Activated T-cell treated with anti-CD3 and anti-CD28 coated beads for 48 hours (primary cell): ENCODE results near the gene PALD1.
A peak's percentile ranks its signal among the peaks of the same experiment; 100 is the strongest.

Experiments
- DNase-seq: peaks from one replicate; pipeline ENCODE4 v3.0.0-alpha.2; 2020; ENCODE audit warnings: low read depth

PALD1 gene

DNA sequence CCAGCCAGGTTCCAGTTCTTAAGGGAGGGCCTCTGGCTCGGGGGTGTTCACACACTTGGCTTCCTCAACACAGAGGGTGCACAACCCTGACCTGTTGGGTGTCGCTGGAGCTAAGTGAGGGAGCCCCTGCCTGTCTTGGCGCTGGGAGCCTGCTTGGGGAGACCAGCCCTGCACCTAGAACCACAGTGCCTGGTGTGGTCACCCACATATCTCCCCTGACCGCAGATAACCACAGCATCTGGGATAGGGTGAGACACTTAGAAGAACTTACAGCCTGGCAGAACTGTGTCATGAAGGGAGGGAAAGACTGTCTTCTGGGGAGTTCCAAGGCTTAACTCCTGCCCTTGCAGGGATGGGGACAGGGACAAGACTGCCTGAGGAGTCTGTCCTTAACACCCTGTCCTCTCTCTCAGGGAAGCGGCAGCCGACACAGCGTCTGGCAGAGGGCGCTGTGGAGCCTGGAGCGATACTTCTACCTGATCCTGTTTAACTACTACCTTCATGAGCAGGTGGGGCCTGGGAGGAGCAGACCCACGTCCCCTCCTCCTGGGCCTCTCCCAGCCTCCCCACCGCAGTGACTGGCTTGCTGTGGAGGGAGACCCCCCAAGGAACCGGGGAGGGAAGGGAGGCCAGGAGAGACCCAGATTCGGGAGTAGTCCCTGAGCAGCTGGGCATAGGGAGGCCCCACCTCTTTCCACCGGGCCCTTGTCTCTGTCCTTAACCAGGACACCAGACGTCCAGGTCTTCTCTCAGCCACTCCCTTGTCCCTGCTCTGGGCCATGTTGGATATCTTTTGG lies 59.0 kb downstream of the PALD1 start:
- peak; percentile 17 for DNase-seq

DNA sequence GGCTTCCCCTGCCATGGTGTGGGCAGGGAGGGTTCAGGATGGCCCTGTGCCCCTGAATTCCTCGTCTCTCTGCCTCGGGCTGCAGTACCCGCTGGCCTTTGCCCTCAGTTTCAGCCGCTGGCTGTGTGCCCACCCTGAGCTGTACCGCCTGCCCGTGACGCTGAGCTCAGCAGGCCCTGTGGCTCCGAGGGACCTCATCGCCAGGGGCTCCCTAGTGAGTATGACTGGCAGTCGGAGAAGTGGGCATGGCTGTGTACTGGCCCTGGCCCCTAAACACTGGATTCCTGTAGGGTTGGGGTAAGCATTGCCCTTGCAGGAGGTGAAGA lies 59.6 kb downstream of the PALD1 start:
- DNase-seq = no peak

DNA sequence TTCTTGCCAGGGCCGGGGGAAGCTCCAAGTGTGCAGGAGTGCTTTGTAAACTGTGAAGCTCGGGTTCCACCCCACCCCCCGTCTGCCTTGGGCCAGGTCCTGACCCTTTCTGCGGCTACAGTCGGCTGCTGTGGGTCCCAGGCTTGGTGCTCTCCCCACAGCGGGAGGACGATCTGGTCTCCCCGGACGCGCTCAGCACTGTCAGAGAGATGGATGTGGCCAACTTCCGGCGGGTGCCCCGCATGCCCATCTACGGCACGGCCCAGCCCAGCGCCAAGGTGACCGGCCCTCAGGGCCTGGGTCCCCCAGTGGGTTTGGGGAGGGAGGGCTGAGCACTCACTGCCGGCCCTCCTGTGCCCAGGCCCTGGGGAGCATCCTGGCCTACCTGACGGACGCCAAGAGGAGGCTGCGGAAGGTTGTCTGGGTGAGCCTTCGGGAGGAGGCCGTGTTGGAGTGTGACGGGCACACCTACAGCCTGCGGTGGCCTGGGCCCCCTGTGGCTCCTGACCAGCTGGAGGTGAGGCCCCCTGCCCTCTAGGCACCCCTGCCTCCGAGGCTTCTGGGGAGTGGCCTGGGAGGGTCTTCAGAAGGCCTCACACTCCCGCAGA lies 60.3 kb downstream of the PALD1 start:
- DNase-seq = no peak

DNA sequence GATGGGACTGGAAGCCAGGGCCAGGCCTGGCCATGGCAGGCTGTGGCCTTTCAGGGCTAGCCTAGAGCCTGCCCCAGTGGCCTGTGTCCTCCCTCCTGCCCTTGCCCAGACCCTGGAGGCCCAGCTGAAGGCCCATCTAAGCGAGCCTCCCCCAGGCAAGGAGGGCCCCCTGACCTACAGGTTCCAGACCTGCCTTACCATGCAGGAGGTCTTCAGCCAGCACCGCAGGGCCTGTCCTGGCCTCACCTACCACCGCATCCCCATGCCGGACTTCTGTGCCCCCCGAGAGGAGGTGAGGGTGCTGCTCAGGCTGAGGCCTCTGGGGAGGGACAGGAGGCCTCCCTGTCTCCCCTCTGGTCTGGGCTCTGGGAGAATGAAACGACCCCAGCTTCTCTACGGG lies 60.9 kb downstream of the PALD1 start:
- DNase-seq = no peak

DNA sequence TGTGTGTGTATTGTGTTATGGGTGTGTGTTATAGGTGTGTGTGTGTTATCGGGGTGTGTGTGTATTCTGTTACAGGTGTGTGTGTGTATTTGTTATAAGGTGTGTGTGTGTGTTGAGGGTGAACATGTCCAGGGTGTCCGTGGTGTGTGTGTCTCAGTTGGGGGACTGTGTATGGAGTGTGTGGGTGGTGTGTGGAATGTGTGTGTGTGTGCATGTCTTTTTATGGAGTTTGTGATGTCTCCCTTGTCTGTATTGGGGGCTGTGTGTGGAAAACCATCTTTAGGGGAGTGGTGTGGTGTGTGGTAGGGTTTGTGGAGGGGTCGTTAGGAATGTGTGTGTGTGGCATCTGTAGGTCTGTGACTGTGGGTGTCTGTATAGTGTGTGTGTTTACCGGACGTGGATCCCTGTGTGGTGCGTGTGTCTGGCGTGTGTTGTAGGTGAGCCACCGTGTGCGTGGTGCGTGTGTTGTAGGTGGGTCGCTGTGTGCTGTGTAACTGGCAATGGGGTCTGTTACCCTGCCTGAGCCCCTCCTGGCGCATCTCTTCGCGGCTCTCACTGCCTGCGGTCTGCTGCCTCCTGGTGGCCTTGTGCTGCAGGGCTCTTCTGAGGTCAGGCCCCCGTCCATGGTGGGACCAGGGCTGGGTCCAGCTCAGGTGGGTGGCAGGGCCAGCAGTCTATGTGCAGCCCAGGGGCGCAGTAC lies 61.7 kb downstream of the PALD1 start:
- peak; percentile 25 for DNase-seq

DNA sequence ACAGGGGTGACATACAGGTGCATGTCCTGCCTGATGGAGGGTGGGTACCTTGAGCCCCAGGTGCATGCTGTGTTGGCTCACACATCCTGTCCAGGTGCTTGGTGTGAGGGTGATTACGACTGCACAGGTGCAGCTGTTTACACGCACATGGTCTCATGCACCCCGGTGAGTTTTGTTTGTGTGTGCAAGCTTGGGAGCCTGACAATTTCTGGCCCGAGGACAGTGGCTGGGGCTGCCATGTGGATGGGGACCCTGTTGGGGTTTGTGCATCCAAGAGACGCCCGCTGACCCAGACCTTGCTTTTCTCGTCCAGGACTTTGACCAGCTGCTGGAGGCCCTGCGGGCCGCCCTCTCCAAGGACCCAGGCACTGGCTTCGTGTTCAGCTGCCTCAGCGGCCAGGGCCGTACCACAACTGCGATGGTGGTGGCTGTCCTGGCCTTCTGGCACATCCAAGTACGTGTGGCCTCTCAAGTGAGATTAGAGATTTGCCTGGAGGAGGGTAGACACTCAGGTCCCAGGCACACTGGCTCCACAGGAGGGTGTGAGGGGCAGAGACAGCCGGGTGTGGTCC lies 62.3 kb downstream of the PALD1 start:
- DNase-seq = no peak

DNA sequence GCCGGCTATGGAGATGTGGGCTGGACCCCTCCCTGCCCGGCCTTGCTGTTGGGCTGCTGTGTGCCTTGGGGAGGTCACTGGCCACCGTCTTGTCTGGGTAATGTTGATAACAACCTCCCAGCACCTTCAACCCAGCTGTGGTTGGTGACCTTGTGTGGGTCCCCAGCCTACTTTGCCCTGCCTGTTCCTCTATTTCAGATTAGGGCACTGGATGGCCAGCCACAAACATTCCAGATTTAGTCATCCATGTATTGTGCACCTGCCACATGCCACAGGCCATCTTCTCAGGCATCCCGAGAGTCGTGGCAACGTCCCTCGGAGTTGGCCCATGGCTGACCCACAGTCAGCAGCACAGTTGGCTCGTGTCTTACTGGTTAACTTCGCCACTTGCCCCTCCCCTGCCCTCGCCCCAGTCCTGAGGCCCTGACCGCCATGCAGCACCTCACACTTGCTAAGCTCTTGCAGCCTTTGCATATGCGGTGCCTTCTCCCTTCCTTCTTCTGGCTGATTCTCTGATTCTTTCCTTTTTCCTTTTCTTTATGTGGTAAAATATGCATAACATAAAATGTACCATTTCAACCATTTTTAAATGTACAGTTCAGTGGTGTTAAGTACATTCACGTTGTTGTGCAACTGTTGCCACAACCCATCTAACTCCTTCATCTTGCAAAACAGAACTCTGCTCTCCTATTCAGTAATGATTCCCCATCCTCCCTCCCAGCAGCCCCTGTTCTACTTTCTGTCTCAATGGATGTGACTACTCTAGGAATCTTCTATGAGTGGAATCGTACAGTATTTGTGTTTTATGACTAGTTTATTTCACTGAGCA lies 63.4 kb downstream of the PALD1 start:
- no peak for DNase-seq

DNA sequence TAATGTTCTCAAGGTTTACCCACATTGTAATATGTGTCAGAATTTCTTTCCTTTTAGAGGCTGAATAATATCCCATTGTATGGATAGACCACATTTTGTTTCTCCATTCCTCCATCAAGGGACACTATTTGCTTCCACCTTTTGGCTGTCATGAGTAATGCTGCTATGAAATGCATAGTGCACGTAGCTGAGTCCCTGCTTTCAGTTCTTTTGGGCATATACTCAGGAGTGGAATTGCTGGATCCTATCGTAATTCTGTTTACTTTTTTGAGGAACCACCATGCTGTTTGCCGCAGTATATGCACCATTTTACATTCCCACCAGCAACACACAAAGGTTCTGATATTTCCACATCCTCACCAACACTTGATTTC lies 64.0 kb downstream of the PALD1 start:
- DNase-seq = no peak

DNA sequence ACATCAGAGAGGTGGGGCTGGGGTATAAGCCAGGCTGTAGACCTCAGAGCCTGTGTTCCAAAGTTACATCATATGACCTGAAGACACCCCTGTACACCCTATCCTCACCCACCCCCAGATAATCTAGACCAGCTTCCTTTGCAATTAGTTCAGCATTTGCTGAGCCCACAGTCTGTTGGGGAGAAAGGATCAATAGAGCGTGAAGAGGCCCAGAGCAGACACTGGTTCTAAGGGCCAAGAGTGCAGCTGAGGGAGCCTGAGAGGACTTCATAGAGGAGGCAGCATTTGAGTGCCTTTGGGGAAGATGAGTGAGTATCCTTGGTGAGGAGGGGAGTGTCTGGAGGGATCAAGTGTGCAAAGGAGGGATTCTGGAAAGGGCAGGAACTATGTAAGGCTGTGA lies 65.3 kb downstream of the PALD1 start:
- no peak for DNase-seq

DNA sequence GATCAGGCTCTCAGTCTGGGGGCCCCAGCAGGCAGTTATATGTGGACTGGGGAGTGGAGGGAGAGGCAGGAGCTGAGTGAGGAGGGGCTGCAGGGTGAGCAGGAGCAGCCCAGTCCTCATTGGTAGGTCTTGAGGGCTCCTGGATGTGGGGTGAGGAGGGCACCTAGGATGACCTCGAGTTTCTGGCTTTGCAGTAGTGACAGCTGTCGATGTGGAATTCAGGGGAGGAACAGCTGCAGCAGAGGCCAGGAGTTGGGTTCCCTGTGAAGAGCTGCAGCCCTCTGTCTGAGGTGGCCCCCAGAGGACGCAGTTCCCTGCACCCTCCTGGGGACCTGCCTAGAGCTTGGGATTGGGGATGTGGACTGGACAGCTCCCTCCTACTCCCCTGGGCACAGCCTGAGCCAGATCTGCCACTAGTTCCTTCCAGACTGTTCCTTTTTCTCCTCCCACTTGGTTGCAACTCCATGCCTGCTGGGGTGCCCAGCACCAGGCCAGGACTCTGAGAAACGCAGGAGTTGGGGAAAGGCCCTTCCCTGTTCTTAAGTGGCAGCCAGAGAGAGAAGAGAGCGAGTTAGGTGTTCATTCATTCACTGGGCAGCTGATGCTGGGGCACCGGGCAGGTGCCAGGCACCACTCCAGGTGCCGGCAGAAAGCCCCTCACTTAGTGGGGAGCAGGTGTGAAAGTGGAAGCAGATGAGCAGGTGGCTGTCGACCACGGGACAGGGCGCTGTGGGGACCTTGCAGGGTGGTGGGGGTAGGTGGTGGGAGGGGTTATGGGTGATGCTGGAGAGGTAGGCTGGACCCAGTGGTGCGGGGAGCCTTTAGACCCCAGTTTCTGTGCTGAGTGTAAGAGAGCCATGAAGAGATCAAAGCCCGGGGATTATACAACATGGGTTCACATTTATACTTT lies 66.1 kb downstream of the PALD1 start:
- DNase-seq = no peak

DNA sequence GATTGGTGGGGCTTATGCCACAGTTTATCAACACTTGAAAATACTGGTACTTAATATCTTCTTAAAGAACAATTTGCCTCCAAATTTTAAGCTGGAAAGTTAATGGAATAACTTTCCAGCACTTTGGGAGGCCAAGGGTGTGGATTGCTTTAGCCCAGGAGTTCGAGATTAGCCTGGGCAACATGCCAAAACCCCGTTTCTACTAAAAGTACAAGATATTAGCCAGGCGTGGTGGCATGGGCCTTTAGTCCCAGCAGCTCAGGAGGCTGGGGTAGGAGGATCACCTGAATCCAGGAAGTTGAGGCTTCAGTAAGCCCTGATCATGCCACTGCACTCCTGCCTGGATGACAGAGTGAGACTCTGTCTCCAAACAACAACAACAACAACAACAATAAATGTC lies 68.0 kb downstream of the PALD1 start:
- no peak for DNase-seq

DNA sequence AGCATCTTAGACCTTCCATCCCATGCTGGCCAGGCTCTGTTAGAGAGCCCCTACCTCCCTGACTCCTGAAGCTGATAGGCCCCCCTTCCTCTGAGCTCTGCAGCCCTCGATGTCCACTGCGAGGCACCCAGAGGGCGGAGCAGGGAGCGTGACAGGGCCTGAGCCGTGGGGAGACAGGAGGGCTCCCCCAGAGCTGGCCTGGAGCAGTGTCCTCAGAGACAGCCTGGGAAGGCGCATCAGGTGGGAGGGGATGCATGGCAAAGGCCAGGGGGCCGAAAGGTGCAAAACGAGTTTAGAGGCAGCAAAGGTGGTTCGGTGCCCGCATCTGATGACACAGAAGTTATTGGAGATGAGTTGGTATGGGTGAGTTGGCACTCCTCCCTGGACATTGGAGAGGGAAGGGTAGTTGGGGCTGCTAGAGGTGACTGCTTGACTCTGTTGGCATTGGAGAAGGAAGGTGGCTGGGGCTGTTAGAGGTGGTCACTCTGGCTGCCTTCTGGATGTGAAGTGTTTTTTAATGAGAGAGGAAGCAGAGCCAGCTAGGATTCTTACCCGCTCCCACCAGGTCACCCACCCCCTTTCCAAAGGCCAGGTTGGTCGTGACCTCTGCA lies 70.9 kb downstream of the PALD1 start:
- DNase-seq = no peak

DNA sequence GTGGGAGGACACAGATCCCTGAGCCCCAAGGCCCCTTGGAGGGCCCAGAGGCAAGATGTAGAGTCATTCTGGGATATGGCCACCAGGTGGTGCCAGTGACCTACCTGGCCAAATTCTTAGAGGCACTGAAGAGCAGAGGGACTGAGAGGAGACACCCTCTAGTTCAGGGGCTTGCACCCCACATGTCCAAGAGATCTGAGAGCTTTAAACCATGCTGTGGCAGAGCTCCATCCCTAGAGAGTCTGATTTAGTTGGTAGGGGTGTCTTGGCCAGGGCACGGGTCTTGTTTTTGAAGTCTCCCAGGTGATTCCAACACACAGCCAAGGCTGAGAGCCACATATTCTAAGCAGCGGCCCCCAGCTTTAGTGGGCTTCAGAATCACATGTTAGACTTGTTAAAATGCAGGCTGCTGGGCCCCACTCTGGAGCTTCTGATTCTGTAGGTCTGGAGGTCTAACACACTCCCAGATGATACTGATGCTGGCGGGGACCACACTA lies 71.4 kb downstream of the PALD1 start:
- peak; percentile 69 for DNase-seq

DNA sequence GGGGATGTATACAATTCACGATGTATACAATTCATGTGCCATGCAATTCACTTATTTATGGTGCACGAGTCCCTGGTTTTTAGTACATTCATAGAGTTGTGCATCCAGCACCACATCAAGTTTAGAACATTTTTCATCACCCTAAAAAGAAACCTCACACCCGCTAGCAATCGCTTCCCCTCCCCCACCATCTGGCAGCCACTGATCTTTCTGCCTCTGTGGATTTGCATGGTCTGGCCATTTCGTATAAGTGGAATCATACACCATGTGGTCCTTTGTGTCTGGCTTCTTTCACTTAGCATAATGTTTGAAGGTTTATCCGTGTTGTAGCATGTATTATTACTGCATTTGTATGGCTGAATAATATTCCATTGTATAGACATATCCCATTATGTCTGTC lies 71.9 kb downstream of the PALD1 start:
- no peak for DNase-seq

DNA sequence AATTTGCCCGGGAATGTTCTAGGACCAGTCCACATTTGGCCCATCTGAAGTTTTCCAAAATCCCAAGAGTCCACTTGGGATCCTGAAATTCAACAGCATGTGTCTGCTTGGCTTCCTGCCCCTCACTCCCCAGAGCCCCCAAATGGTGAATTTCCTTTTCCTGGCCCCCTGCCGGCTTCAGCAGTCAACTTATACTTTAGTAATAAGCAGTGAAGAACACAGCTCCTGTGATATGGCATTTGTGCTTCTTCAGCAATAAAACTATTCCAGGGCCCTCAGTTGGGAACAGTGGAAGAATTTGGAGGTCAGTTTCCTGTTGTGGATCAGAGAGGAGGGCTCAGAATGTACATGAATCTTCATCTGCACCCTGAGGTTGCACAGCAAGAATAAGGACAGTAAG lies 72.9 kb downstream of the PALD1 start:
- DNase-seq = no peak

DNA sequence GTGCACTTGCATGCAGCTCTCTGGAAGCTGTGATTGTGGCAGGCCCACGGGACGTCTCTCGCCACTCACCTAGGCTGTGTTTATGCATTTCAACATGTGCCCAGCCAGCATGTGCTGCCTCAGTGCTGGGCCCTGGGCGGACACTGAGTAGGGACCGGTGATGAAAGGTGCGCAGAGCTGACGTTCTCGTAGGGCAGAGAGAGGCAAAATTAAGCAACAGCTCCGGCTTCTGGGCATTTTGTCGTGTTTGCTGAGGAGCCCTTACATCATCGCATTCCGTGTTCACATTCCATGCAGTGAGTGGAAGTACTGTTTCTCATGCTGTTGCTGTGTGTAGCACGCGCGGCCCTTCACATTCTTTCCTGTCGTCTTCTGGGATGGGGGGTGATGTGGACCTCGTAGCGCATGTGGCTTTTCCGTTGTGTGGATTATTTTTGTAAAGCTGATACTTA lies 73.4 kb downstream of the PALD1 start:
- DNase-seq = no peak

DNA sequence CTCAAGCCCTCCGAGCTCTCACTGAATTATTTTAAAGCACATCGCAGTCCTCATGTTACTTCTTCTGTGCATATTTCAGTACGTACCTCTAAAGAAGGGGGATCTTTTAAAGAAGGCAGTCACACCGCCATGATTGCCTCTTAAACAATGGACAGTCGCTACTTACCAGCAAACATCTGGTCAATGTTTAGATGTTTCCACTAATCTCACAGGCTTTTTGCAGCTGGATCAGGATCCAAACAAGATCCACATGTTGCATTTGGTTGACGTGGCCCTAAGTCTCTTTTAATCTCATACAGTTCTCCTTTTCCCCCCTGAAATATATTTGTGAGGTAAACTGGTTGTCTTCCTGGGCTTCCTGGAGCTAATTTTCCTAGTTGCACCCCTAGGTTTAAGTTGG lies 74.0 kb downstream of the PALD1 start:
- DNase-seq = no peak

DNA sequence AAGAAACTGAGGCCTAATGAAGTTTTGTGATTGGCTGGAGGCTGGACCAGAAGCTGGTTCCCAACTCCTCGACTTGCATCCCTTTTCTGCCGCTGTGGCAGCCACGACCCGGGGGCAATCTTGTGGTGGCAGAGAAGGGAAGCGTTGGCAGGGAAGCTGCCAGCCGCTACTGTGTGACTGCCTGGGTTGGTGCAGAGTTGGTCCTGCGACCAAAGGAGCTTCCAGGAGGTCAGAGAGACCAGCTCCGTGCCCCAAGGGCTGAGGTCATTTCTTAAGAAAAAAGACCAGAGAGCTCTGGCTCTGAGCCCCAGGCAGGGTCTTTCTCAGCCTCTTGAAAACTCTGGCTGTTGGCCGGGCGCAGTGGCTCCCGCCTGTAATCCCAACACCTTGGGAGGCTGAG lies 76.8 kb downstream of the PALD1 start:
- DNase-seq = no peak

DNA sequence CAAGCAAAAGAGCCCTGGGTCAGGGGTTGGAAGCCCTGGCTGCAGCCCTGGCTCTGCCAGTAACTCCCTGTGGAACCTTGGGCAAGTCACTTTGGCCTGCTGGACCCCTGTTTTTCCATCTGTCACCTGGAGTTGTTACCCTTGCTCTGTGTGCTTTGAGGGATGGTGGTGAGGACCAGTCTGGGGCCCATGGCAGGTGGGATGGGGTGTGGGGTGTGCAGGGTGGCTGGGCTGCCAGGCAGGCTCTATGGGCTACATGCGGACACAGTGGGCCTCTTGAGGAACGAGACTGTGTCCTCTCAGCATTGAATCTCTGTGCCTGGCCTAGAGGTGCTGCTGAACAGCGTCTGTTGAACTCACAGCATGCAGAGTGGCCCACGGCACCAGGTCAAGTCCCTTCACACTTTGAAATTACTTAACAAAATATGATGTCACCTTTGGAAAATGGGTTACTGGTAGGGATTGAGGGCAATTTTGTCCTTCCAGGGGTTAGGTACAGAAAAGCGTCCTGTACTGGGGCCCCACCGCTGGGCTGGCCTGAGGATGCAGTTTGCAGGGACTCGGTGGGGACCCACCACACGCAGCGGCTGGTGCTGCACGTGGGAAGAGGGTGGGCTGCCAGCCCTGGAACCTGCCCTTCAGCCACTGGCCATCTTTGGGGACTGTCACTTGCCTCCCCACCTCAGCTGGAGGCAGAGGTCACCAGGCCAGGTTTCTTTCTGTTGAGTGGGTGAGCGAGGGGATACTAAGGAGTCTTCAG lies 78.7 kb downstream of the PALD1 start:
- DNase-seq = no peak

DNA sequence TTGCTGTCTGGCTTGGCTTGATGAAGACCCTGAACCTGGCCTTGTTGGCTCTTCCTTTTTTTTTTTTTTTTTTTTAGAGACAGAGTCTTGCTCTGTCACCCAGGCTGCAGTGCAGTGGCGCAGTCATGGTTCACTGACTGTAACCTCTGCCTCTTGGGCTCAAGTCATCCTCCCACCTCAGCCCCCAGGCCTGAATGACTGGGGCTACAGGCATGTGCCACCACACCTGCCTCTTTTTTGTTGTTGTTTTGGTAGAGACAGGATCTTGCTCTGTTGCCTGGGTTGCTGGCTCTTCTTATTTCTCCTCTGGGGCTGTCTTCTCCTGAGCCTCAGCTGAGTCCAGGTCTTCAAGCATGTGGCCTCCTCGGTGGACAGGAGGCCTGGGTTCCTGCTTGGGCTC lies 79.3 kb downstream of the PALD1 start:
- DNase-seq = no peak
